ENCODE results near the gene TMEM259. TPM values are rescaled to one million over a fixed set of nuclear protein-coding genes. Genes with fewer than 3 reads are reported as not detected.

Gene TMEM259
- total RNA-seq, 4 donors from 2014 or later = 47.4 to 164 (median 56.9) TPM

DNA sequence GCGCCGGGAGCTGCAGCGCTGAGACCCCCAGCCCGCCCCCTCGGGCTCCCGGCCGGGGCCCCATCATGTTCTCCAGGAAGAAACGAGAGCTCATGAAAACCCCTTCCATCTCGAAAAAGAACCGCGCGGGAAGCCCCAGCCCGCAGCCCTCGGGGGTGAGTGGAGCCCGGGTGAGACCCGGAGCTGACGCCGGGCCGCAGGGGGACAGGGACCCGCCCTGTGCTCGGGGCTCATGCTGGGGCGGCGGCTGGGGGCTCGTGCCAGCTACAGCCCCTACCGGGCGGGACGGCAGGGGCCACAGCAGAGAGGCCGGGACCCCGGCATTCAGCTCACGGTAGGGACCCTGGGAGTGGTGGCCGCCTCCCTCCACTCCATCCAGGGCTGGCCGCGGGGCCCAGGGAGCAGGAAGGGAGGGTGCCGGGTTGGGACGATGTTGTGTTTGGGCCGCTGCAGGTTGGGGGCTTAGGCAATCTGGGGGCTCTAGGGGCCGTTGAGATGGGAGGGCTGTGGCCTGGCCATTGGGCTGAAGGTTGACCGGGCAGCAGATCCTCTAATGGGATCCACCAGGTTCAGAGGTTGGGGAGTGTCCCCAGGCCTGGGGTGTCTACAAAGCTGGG is 46.5 kb upstream of the TMEM259 start:
- TF ChIP-seq, protein P1, sequence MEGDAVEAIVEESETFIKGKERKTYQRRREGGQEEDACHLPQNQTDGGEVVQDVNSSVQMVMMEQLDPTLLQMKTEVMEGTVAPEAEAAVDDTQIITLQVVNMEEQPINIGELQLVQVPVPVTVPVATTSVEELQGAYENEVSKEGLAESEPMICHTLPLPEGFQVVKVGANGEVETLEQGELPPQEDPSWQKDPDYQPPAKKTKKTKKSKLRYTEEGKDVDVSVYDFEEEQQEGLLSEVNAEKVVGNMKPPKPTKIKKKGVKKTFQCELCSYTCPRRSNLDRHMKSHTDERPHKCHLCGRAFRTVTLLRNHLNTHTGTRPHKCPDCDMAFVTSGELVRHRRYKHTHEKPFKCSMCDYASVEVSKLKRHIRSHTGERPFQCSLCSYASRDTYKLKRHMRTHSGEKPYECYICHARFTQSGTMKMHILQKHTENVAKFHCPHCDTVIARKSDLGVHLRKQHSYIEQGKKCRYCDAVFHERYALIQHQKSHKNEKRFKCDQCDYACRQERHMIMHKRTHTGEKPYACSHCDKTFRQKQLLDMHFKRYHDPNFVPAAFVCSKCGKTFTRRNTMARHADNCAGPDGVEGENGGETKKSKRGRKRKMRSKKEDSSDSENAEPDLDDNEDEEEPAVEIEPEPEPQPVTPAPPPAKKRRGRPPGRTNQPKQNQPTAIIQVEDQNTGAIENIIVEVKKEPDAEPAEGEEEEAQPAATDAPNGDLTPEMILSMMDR (IDR thresholded peaks at IDR 0.05) = no peak
- TF ChIP-seq POLR2A (IDR thresholded peaks at IDR 0.05) = no peak
- no peak overlapping the region for H3K4me3 ChIP-seq
- intact Hi-C loops (cut with DNase I; ENCODE audit: low total_unique reads) = no loop called here
- no peak for DNase-seq
- no peak overlapping the region for H3K27ac ChIP-seq
- peaks cover 21 to 50% of the 10 kb centered on the region in 2 donors for H3K27me3 ChIP-seq
- H3K9me3 ChIP-seq = no peaks in the 10 kb centered on the region
- H3K4me1 ChIP-seq = peaks cover 0 to 21% of the 10 kb centered on the region in 2 donors
- H3K36me3 ChIP-seq = no peaks in the 10 kb centered on the region

- no peaks in the 10 kb centered on the region for H3K36me3 ChIP-seq
- H3K9me3 ChIP-seq = no peaks in the 10 kb centered on the region
- no peak within 1 kb of the TSS for H3K4me3 ChIP-seq
- TF ChIP-seq, protein P1 (IDR thresholded peaks at IDR 0.05) = no peak
- H3K4me1 ChIP-seq = peaks cover 0 to 21% of the 10 kb centered on the region in 2 donors
- peaks cover 21 to 50% of the 10 kb centered on the region in 2 donors for H3K27me3 ChIP-seq
- H3K27ac ChIP-seq = no peak within 1 kb of the TSS
- intact Hi-C loops (cut with DNase I; ENCODE audit: low total_unique reads) = no loop called here
- DNase-seq = no peak
These were observed 45.9 kb upstream of the TMEM259 start, which contains the start of gene ARHGAP45 for GRCh38 chr19:1066748-1067340. ARHGAP45 (plus strand) TSS chr19:1067167; CDS start chr19:1067406, 239 bp downstream.

DNA sequence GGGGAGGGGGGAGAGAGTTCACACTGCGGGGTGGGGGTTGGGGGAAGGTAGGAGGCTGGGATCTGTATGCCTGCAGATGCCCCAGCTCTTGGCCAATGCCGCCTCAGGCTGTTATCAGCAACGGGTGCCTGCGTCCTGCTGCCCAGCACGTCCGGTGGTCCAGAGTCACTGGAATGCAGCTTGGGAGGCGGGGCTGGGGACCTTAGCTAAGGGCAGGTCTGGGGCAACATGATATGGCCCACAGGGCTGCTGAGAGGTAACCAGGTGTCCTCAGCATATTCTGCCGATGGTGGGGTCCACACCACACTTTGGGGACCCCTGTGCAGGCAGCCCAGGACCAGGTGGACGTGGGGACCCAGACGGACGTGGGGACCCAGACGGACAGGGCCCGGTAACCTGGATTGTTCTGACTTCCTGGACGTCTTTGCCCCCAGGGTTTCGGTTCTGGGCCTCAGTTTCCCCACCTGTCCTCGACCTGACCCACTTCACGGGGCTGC is 45.4 kb upstream of the TMEM259 start:
- H3K4me1 ChIP-seq = peaks cover 0 to 18% of the 10 kb centered on the region in 2 donors
- TF ChIP-seq POLR2A (IDR thresholded peaks at IDR 0.05) = no peak
- TF ChIP-seq, protein P1 (IDR thresholded peaks at IDR 0.05) = no peak
- intact Hi-C loops (cut with DNase I; ENCODE audit: low total_unique reads) = no loop called here
- DNase-seq = no peak
- no peak overlapping the region for H3K4me3 ChIP-seq
- H3K27me3 ChIP-seq = peaks cover 21 to 50% of the 10 kb centered on the region in 2 donors
- H3K27ac ChIP-seq = no peak overlapping the region
- H3K36me3 ChIP-seq = no peaks in the 10 kb centered on the region
- no peaks in the 10 kb centered on the region for H3K9me3 ChIP-seq

- Histone ChIP-seq H3K27me3 (peaks cover 17 to 45% of the 10 kb centered on the region in 2 donors), H3K27ac (no peak overlapping the region), H3K36me3 (no peaks in the 10 kb centered on the region), H3K9me3 (no peaks in the 10 kb centered on the region), H3K4me1 (peaks cover 0 to 15% of the 10 kb centered on the region in 2 donors), H3K4me3 (no peak overlapping the region)
- TF ChIP-seq, protein P1 (IDR thresholded peaks at IDR 0.05) = no peak
- TF ChIP-seq POLR2A (IDR thresholded peaks at IDR 0.05) = no peak
- intact Hi-C loops (cut with DNase I; ENCODE audit: low total_unique reads) = no loop called here
- no peak for DNase-seq
These were observed 44.7 kb upstream of the TMEM259 start for GRCh38 chr19:1065606-1066109.
